HEK293 (cell line): ENCODE measurements around the gene NCDN.

ENCODE experiments used
- CTCF ChIA-PET: fragments of 350-600 bp; formaldehyde crosslinking; extraction: SDS; loops from one replicate; lab custom pipeline; 2021; ENCODE audit warnings: antibody characterized with exemption; lab: Yijun Ruan, JAX
- POLR2A ChIA-PET: fragments of 300-600 bp; formaldehyde crosslinking; extraction: SDS; loops from one replicate; lab custom pipeline; 2020; ENCODE audit warnings: antibody characterized with exemption, inconsistent platforms; lab: Yijun Ruan, JAX
- H3K27ac ChIP-seq: fragments of 200-500 bp; sonication (Bioruptor generic); 2 replicates; pipeline ENCODE4 v1.5.1; 2014; ENCODE audit warnings: low read depth, low read length, control low read depth, inconsistent platforms; ENCODE audit errors: extremely low read depth
- H3K36me3 ChIP-seq, 2 experiments: fragments of 200-500 bp in 1 of 2; sonication (Bioruptor generic) in 1 of 2; 1 replicate in 1 of 2; 2 replicates in 1 of 2; pipeline ENCODE4 v1.5.1; 2014 to 2017; ENCODE audit warnings: inconsistent platforms in 2 of 2, low read length in 2 of 2; ENCODE audit not compliant: control insufficient read depth in 2 of 2, insufficient read depth in 1 of 2
- H3K4me1 ChIP-seq: fragments of 200-500 bp; sonication (Bioruptor generic); 2 replicates; pipeline ENCODE4 v1.5.1; 2014; ENCODE audit warnings: mild to moderate bottlenecking, low read length, inconsistent platforms; ENCODE audit not compliant: control insufficient read depth, insufficient read depth
- H3K4me3 ChIP-seq: 2 replicates; pipeline ENCODE4 v1.5.1; 2011; ENCODE audit warnings: low read depth, mild to moderate bottlenecking, control low read depth, low read length, moderate library complexity
- H3K9me3 ChIP-seq: fragments of 200-500 bp; sonication (Bioruptor generic); 2 replicates; pipeline ENCODE4 v1.5.1; 2014; ENCODE audit warnings: low read depth, low read length, inconsistent platforms; ENCODE audit not compliant: control insufficient read depth, insufficient read depth
- KLF9 ChIP-seq: fragments of 450-650 bp; formaldehyde crosslinking; IDR thresholded peaks from 2 replicates; pipeline ENCODE4 v1.5.1; 2016; ENCODE audit warnings: missing biosample characterization, missing genetic modification characterization, low read depth
- MEIS1 ChIP-seq: sonication (generic); formaldehyde crosslinking; IDR thresholded peaks from 2 replicates; pipeline ENCODE4 v1.8.1; 2022; ENCODE audit warnings: missing genetic modification reagents, mild to moderate bottlenecking, borderline replicate concordance
- REST ChIP-seq: fragments of 450-650 bp; formaldehyde crosslinking; IDR thresholded peaks from 2 replicates; pipeline ENCODE4 v1.5.1; 2016; ENCODE audit warnings: missing biosample characterization, missing genetic modification characterization
- ZFHX2 ChIP-seq: fragments of 450-650 bp; formaldehyde crosslinking; conservative IDR thresholded peaks from 2 replicates; pipeline ENCODE4 v1.5.1; 2016; ENCODE audit warnings: missing biosample characterization, missing genetic modification characterization
- ZIC2 ChIP-seq: fragments of 450-650 bp; formaldehyde crosslinking; IDR thresholded peaks from 2 replicates; pipeline ENCODE4 v1.5.1; 2016; ENCODE audit warnings: missing biosample characterization, missing genetic modification characterization
- ZNF132 ChIP-seq: fragments of 450-650 bp; formaldehyde crosslinking; IDR thresholded peaks from 2 replicates; pipeline ENCODE4 v1.5.1; 2017; ENCODE audit warnings: missing biosample characterization, missing genetic modification characterization, borderline replicate concordance
- ZNF292 ChIP-seq: fragments of 450-650 bp; formaldehyde crosslinking; IDR thresholded peaks from 2 replicates; pipeline ENCODE4 v1.5.1; 2016; ENCODE audit warnings: low read depth, missing biosample characterization, missing genetic modification characterization, borderline replicate concordance
- ZNF311 ChIP-seq: fragments of 450-650 bp; formaldehyde crosslinking; IDR thresholded peaks from 2 replicates; pipeline ENCODE4 v1.5.1; 2017; ENCODE audit warnings: missing biosample characterization, missing genetic modification characterization, borderline replicate concordance
- ZNF558 ChIP-seq: fragments of 450-650 bp; formaldehyde crosslinking; IDR thresholded peaks from 2 replicates; pipeline ENCODE4 v1.5.1; 2016; ENCODE audit warnings: missing biosample characterization, missing genetic modification characterization
- ZNF596 ChIP-seq: fragments of 450-650 bp; IDR thresholded peaks from 2 replicates; pipeline ENCODE4 v1.5.0; 2018; ENCODE audit warnings: missing biosample characterization, mild to moderate bottlenecking, missing genetic modification characterization, moderate library complexity
- ZNF626 ChIP-seq: fragments of 450-650 bp; sonication (Bioruptor Pico); formaldehyde crosslinking; IDR thresholded peaks from 2 replicates; pipeline ENCODE4 v1.5.1; 2018; ENCODE audit warnings: missing biosample characterization, missing genetic modification characterization, inconsistent platforms
- ZNF660 ChIP-seq: fragments of 450-650 bp; IDR thresholded peaks from 2 replicates; pipeline ENCODE4 v1.5.1; 2018; ENCODE audit warnings: missing biosample characterization, mild to moderate bottlenecking, missing genetic modification characterization
- ZNF768 ChIP-seq: fragments of 450-650 bp; formaldehyde crosslinking; IDR thresholded peaks from 2 replicates; pipeline ENCODE4 v1.5.1; 2018; ENCODE audit warnings: missing biosample characterization, mild to moderate bottlenecking, missing genetic modification characterization
- ZNF777 ChIP-seq: fragments of 450-650 bp; formaldehyde crosslinking; IDR thresholded peaks from 2 replicates; pipeline ENCODE4 v1.5.1; 2017; ENCODE audit warnings: missing biosample characterization, missing genetic modification characterization, borderline replicate concordance
- ZNF837 ChIP-seq: fragments of 450-650 bp; formaldehyde crosslinking; IDR thresholded peaks from 2 replicates; pipeline ENCODE4 v1.5.1; 2016; ENCODE audit warnings: missing biosample characterization, missing genetic modification characterization

The NCDN gene

DNA sequence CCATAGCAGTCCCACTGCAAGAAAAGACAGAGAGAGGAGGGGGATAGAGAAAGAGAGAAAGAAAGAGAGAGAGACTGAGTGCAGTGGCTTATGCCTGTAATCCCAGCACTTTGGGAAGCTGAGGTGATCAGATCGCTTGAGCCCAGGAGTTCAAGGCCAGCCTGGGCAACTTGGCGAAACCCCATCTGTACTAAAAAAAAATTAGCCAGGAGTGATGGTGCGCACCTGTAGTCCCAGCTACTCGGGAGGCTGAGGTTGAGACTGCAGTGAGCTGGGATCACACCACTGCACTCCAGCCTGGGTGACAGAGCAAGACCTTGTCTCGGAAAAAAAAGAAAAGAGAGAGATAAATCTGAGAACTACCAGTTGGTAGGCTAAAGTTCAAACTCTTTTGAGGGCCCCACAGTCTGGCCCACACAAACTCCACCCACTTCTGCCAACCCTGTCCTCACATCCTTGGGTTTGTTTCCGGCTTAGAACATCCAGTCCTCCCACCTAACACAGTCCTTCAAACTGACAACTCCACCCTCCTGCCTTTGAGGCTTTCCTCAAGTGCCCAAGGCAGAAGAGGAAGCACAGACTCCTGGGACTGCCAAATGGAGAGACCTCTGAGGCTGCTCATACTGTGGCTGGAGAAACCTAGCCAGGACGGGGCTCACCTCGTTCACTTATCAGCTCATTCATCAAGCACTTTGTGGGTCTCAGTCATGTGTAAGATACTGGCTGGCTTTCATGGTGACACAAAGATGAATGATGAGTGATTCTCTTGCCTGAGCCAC lies 35.6 kb downstream of the NCDN start (continued):
- TF ChIP-seq REST (tag by site-specific recombination) (no peak), ZNF558 (no peak), KLF9 (tag by site-specific recombination) (no peak), ZNF596 (tag by site-specific recombination) (no peak), ZNF777 (tag by site-specific recombination) (no peak), ZNF660 (tag by site-specific recombination) (no peak), ZFHX2 (tag by site-specific recombination) (peak; percentile 78), ZNF626 (tag by site-specific recombination) (no peak)

GRCh38 chr1:35594005-35594760 lies 36.6 kb downstream of the NCDN start:
- CTCF ChIA-PET, result interaction anchor here (0.9 to 1.9 kb wide), 3 partner anchors 10 to 133 kb away, joined by 3 to 6 read pairs (median 5); no protein-coding TSS in a partner anchor

DNA sequence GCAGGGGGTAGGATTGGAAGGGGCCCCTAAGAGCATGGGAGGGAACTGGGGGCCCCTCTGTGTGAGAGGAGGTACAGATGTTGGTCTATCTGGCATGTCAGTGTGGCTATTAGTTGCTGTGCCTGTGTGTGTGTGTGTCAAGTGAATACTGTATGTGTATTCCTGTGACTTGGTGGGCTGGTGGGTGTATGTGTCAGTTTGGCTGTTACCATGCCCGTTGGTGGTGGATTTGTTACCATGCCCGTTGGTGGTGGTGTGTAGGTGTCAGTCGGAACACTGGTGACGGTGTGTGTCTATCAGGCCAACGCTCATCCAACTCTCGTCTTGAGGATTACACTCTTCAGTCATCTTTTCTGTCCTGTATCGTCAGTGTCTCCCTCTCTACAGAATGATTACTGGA lies 38.1 kb downstream of the NCDN start:
- CTCF ChIA-PET, result no interaction called here
- Histone ChIP-seq H3K27ac (no peak overlapping the region), H3K4me3 (no peak overlapping the region), H3K4me1 (no peaks in the 10 kb centered on the region), H3K9me3 (no peaks in the 10 kb centered on the region), H3K36me3 (peaks cover 0 to 52% of the 10 kb centered on the region in 2 experiments)
- POLR2A ChIA-PET, result no interaction called here
- TF ChIP-seq MEIS1 (CRISPR knock-in tag) (no peak), ZNF132 (tag by site-specific recombination) (no peak), ZIC2 (no peak), KLF9 (tag by site-specific recombination) (no peak), ZNF311 (tag by site-specific recombination) (no peak), ZNF292 (tag by site-specific recombination) (no peak), ZFHX2 (tag by site-specific recombination) (0 out of 2 replicates have a peak, but pooled peaks have one; percentile 6)

More at GRCh38 chr1:35594005-35594760, 36.6 kb downstream of the NCDN start:
- Histone ChIP-seq H3K36me3 (peaks cover 0 to 44% of the 10 kb centered on the region in 2 experiments; a peak in 2 of 3 replicates), H3K4me1 (no peaks in the 10 kb centered on the region), H3K9me3 (no peaks in the 10 kb centered on the region), H3K4me3 (no peak overlapping the region), H3K27ac (no peak overlapping the region)
- POLR2A ChIA-PET, result interaction anchor here (1.2 kb wide), 1 partner anchor 21 kb away, joined by 3 read pairs; the partner anchor contains the start of gene TFAP2E
- TF ChIP-seq ZNF768 (tag by site-specific recombination) (peak; percentile 80), ZNF837 (tag by site-specific recombination) (no peak)
